GM18511 (cell line): Measurements from ENCODE around the gene ASAP2.

Experiments used
- ATAC-seq: cut with Tn5 transposase; IDR thresholded peaks from one replicate; pipeline ENCODE4 v1.9.1; 2021; ENCODE audit warnings: mild to moderate bottlenecking, moderate library complexity; ENCODE audit not compliant: unreplicated experiment

The ASAP2 gene

GRCh38 chr2:9230051-9230802, 23.6 kb downstream of the ASAP2 start:
- ATAC-seq: no peak

GRCh38 chr2:9230881-9231280, 24.3 kb downstream of the ASAP2 start:
- ATAC-seq: no peak

- ATAC-seq: no peak
Observed at GRCh38 chr2:9231291-9232165, 24.9 kb downstream of the ASAP2 start.

- no peak for ATAC-seq
Observed at GRCh38 chr2:9232166-9232479, 25.5 kb downstream of the ASAP2 start.

GRCh38 chr2:9232886-9233285, 26.3 kb downstream of the ASAP2 start:
- ATAC-seq: no peak

- no peak for ATAC-seq
Observed at GRCh38 chr2:9234680-9235146, 28.1 kb downstream of the ASAP2 start.

- no peak for ATAC-seq
Observed at GRCh38 chr2:9235147-9236044, 28.8 kb downstream of the ASAP2 start.

- no peak for ATAC-seq
Observed at GRCh38 chr2:9236045-9236344, 29.4 kb downstream of the ASAP2 start.

- ATAC-seq: no peak
Observed at GRCh38 chr2:9236867-9237266, 30.3 kb downstream of the ASAP2 start.

GRCh38 chr2:9237831-9238230, 31.2 kb downstream of the ASAP2 start:
- ATAC-seq: no peak

GRCh38 chr2:9238591-9239326, 32.1 kb downstream of the ASAP2 start:
- ATAC-seq: no peak

- no peak for ATAC-seq
Observed at GRCh38 chr2:9239616-9240015, 33.0 kb downstream of the ASAP2 start.

GRCh38 chr2:9240745-9241144, 34.1 kb downstream of the ASAP2 start:
- no peak for ATAC-seq

- ATAC-seq: no peak
Observed at GRCh38 chr2:9241233-9241632, 34.6 kb downstream of the ASAP2 start.

GRCh38 chr2:9243357-9243756, 36.7 kb downstream of the ASAP2 start:
- ATAC-seq: no peak

- ATAC-seq: no peak
Observed at GRCh38 chr2:9244985-9245544, 38.5 kb downstream of the ASAP2 start.

- no peak for ATAC-seq
Observed at GRCh38 chr2:9247177-9247576, 40.6 kb downstream of the ASAP2 start.

GRCh38 chr2:9247786-9248185, 41.2 kb downstream of the ASAP2 start:
- ATAC-seq: no peak

GRCh38 chr2:9248363-9248762, 41.8 kb downstream of the ASAP2 start:
- ATAC-seq: no peak

GRCh38 chr2:9249020-9249800, 42.6 kb downstream of the ASAP2 start:
- ATAC-seq: no peak
